Measurements from ENCODE around the gene PRCC.

PRCC gene

DNA sequence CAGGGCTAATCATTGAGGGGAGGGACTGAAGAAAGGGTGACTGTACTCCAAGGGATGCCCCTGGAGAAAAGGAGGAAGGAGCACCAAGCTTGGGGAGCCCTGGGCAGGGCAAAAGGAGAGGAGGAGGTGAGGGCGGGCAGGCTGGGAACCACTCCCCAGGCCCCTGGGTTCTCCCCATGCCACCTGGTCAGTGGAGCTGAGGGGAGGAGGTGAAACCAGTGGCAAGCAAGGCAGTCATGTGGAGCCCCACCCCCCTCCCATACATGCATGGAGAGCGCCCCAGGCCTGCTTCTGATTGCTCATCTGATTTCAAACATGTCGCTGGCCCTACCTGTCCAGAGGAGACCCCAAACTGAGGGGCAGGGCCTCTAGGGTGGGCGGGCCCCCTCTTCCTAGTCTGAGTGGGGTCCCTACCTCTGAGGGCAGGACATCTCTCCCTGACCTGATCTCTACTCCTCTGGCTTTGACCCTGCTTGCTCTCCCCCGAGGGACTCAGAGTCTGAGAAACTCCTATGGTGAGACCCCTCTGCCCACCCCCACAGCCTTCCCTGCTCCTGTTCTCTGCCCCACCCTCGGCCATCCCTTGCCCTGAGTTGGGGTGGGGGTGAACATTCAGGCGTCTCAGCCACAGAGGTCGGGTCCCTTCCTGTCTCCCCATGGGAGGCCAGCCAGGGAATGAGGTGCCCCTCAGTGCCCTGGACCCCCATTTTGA lies 73.0 kb downstream of the PRCC start:
- H2AK5ac ChIP-seq (ENCODE audit: low read length) = no peak overlapping the region
- H3K4me3 ChIP-seq (ENCODE audit: low read length) = no peak overlapping the region
- no peaks in the 10 kb centered on the region for H3K79me2 ChIP-seq (ENCODE audit: control insufficient read depth, insufficient read depth, low read length)
- no peak overlapping the region for H3K56ac ChIP-seq (ENCODE audit: low read length)
- H3K27me3 ChIP-seq (ENCODE audit: insufficient read depth, low read length, poor library complexity) = peaks cover 13% of the 10 kb centered on the region
- H2BK15ac ChIP-seq (replicated peaks; ENCODE audit: low read depth) = no peak overlapping the region
- H2BK5ac ChIP-seq (ENCODE audit: low read length) = no peak overlapping the region
- H3K18ac ChIP-seq (ENCODE audit: low read length) = no peak overlapping the region
- H3K27ac ChIP-seq (ENCODE audit: low read depth, low read length) = no peak overlapping the region
- H3K9ac ChIP-seq (ENCODE audit: low read length) = no peak overlapping the region
- H2BK120ac ChIP-seq (ENCODE audit: low read depth, low read length) = no peak overlapping the region
- no peak overlapping the region for H4K5ac ChIP-seq (ENCODE audit: low read length)
- DNase-seq = no peak
- no peak overlapping the region for H4K8ac ChIP-seq (ENCODE audit: low read depth, low read length)
- H3K23ac ChIP-seq (ENCODE audit: low read length) = no peak overlapping the region
- no peak overlapping the region for H3K4me2 ChIP-seq (ENCODE audit: low read length)
- no peaks in the 10 kb centered on the region for H3K79me1 ChIP-seq (ENCODE audit: low read length)
- no peaks in the 10 kb centered on the region for H3K36me3 ChIP-seq (ENCODE audit: control insufficient read depth, insufficient read depth, low read length)
- no peak overlapping the region for H3K4ac ChIP-seq (ENCODE audit: low read depth, low read length)
- whole genome bisulfite sequencing (ENCODE audit: extremely low coverage, insufficient coverage, low lambda C conversion rate) = no CpG with 5 or more reads among the region's 8 CpGs
- no peaks in the 10 kb centered on the region for H3K4me1 ChIP-seq (ENCODE audit: control insufficient read depth, low read depth, low read length)

DNA sequence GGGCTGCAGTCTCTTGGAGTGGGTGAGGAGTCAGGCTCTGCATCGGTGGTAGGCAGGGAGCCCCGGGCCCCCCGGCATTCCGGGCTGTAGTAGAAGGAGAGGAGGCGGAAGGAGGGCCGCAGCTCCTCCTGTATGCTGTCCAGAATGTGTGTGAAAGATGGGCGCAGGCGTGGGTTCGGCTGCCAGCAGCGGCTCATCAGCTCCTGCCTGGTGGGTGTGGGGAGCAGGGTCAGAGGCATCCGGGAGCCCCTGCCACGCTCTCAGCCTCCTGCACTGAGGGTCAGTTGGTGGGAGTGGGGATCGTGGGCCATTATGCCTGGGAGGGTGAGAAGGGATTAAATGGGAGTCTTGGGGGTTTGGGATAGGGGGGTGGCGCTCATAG lies 73.6 kb downstream of the PRCC start:
- Histone ChIP-seq H3K23ac (ENCODE audit: low read length) (no peak overlapping the region), H2AK5ac (ENCODE audit: low read length) (no peak overlapping the region), H3K27me3 (ENCODE audit: insufficient read depth, low read length, poor library complexity) (peaks cover 15% of the 10 kb centered on the region), H3K36me3 (ENCODE audit: control insufficient read depth, insufficient read depth, low read length) (no peaks in the 10 kb centered on the region), H2BK120ac (ENCODE audit: low read depth, low read length) (no peak overlapping the region), H3K4me2 (ENCODE audit: low read length) (no peak overlapping the region), H4K8ac (ENCODE audit: low read depth, low read length) (no peak overlapping the region), H3K4me1 (ENCODE audit: control insufficient read depth, low read depth, low read length) (no peaks in the 10 kb centered on the region), H2BK5ac (ENCODE audit: low read length) (no peak overlapping the region), H3K18ac (ENCODE audit: low read length) (no peak overlapping the region), H4K5ac (ENCODE audit: low read length) (no peak overlapping the region), H2BK15ac (replicated peaks; ENCODE audit: low read depth) (no peak overlapping the region), H3K9ac (ENCODE audit: low read length) (no peak overlapping the region), H3K4me3 (ENCODE audit: low read length) (no peak overlapping the region), H3K56ac (ENCODE audit: low read length) (no peak overlapping the region), H3K4ac (ENCODE audit: low read depth, low read length) (no peak overlapping the region), H3K79me1 (ENCODE audit: low read length) (no peaks in the 10 kb centered on the region), H3K79me2 (ENCODE audit: control insufficient read depth, insufficient read depth, low read length) (no peaks in the 10 kb centered on the region), H3K27ac (ENCODE audit: low read depth, low read length) (no peak overlapping the region)
- DNase-seq = no peak
- no CpG with 5 or more reads among the region's 14 CpGs for WGBS (ENCODE audit: extremely low coverage, insufficient coverage, low lambda C conversion rate)

DNA sequence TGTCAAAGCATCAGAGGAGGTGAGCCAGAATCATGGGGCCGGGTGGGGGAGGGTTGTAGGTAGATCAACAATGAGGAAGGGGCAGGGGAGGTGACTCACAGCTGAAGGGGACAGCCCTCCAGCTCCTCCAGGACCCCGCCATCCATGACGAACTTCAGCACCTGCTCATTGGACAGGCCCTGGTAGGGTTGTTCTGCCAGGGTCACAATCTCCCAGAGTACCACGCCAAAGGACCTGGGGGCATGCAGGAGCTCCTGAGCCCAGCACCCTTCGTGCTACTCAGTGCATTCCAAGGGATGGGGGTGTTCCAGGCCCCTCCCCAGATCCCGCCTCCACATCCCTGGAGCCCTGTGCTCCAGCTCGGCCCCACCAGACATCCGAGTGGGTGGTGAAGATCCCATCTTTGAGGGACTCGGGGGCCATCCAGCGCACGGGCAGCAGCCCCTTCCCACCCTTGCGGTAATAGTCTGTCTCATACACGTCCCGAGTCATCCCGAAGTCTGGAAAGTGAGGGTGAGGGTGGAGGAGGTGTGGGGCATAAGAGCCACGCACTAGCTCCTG lies 74.0 kb downstream of the PRCC start:
- no peak overlapping the region for H3K27ac ChIP-seq (ENCODE audit: low read depth, low read length)
- H3K4me2 ChIP-seq (ENCODE audit: low read length) = no peak overlapping the region
- H3K23ac ChIP-seq (ENCODE audit: low read length) = no peak overlapping the region
- H2AK5ac ChIP-seq (ENCODE audit: low read length) = no peak overlapping the region
- H3K79me2 ChIP-seq (ENCODE audit: control insufficient read depth, insufficient read depth, low read length) = no peaks in the 10 kb centered on the region
- H3K36me3 ChIP-seq (ENCODE audit: control insufficient read depth, insufficient read depth, low read length) = no peaks in the 10 kb centered on the region
- no peak overlapping the region for H3K56ac ChIP-seq (ENCODE audit: low read length)
- no peak overlapping the region for H3K18ac ChIP-seq (ENCODE audit: low read length)
- WGBS (ENCODE audit: extremely low coverage, insufficient coverage, low lambda C conversion rate) = no CpG with 5 or more reads among the region's 16 CpGs
- no peaks in the 10 kb centered on the region for H3K79me1 ChIP-seq (ENCODE audit: low read length)
- H3K4me3 ChIP-seq (ENCODE audit: low read length) = no peak overlapping the region
- no peak overlapping the region for H3K9ac ChIP-seq (ENCODE audit: low read length)
- DNase-seq = peak; percentile 70
- no peak overlapping the region for H2BK15ac ChIP-seq (replicated peaks; ENCODE audit: low read depth)
- no peaks in the 10 kb centered on the region for H3K4me1 ChIP-seq (ENCODE audit: control insufficient read depth, low read depth, low read length)
- H2BK120ac ChIP-seq (ENCODE audit: low read depth, low read length) = no peak overlapping the region
- H3K4ac ChIP-seq (ENCODE audit: low read depth, low read length) = no peak overlapping the region
- peaks cover 20% of the 10 kb centered on the region for H3K27me3 ChIP-seq (ENCODE audit: insufficient read depth, low read length, poor library complexity)
- no peak overlapping the region for H4K5ac ChIP-seq (ENCODE audit: low read length)
- no peak overlapping the region for H2BK5ac ChIP-seq (ENCODE audit: low read length)
- H4K8ac ChIP-seq (ENCODE audit: low read depth, low read length) = no peak overlapping the region

DNA sequence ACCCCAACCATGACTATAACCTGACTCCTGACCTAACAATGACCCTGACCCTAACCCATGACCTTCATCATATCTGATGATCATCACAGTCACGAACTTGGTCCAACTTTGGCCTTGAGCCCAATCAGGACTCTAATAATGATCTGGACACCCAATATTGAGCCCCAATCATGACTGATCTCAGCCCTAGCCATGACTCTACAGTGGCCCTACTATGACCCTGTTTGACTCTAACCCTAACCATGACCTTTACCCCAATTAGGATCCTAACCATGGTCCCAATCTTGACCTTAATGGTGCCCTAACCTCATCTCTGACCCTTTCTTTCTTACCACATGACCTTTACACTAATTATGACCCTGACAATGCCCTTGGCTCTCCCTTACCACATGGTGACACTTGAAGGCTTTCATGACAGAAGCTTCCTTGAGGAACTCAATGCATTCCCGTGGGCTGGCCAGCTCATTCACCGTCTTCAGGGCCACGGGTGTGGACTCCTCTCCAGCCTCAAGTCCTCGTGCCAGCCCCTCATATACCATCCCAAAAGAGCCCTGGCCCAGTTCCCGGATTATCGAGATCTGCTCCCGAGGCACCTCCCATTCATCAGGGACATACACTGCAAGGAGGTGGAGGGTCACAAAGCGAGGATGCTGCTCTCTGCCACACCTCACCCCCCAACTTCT lies 75.4 kb downstream of the PRCC start:
- no peak overlapping the region for H4K8ac ChIP-seq (ENCODE audit: low read depth, low read length)
- H3K4me1 ChIP-seq (ENCODE audit: control insufficient read depth, low read depth, low read length) = no peaks in the 10 kb centered on the region
- no peaks in the 10 kb centered on the region for H3K36me3 ChIP-seq (ENCODE audit: control insufficient read depth, insufficient read depth, low read length)
- H2BK5ac ChIP-seq (ENCODE audit: low read length) = no peak overlapping the region
- peaks cover 30% of the 10 kb centered on the region for H3K27me3 ChIP-seq (ENCODE audit: insufficient read depth, low read length, poor library complexity)
- no peak overlapping the region for H3K4me3 ChIP-seq (ENCODE audit: low read length)
- no CpG with 5 or more reads among the region's 9 CpGs for WGBS (ENCODE audit: extremely low coverage, insufficient coverage, low lambda C conversion rate)
- H3K18ac ChIP-seq (ENCODE audit: low read length) = no peak overlapping the region
- H3K27ac ChIP-seq (ENCODE audit: low read depth, low read length) = no peak overlapping the region
- no peak overlapping the region for H4K5ac ChIP-seq (ENCODE audit: low read length)
- no peak overlapping the region for H3K23ac ChIP-seq (ENCODE audit: low read length)
- H3K79me2 ChIP-seq (ENCODE audit: control insufficient read depth, insufficient read depth, low read length) = no peaks in the 10 kb centered on the region
- H2BK120ac ChIP-seq (ENCODE audit: low read depth, low read length) = no peak overlapping the region
- no peak overlapping the region for H3K4me2 ChIP-seq (ENCODE audit: low read length)
- no peak overlapping the region for H3K56ac ChIP-seq (ENCODE audit: low read length)
- DNase-seq = no peak
- no peak overlapping the region for H2BK15ac ChIP-seq (replicated peaks; ENCODE audit: low read depth)
- H3K9ac ChIP-seq (ENCODE audit: low read length) = no peak overlapping the region
- H3K4ac ChIP-seq (ENCODE audit: low read depth, low read length) = no peak overlapping the region
- no peak overlapping the region for H2AK5ac ChIP-seq (ENCODE audit: low read length)
- no peaks in the 10 kb centered on the region for H3K79me1 ChIP-seq (ENCODE audit: low read length)

DNA sequence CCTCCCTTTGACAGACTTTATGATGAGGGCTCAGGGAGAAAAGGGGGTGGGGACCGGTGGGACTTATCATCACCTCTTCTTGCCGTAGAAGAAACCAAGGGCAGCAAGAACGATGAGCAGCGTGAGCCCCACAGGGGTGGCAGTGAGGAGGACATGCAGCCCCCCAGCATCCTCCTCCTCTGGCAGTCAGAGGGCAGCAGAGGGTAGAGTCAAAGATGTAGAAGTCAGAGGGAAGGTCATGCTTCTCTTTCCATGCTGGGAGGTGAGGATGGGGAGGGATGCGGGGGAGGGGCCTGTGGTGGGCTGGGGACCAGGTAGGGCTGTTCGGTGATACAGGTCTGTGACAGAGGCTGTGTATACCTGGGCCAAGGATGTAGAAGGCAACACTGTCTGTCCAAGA lies 76.8 kb downstream of the PRCC start:
- Histone ChIP-seq H4K8ac (ENCODE audit: low read depth, low read length) (no peak overlapping the region), H2BK15ac (replicated peaks; ENCODE audit: low read depth) (no peak overlapping the region), H3K27me3 (ENCODE audit: insufficient read depth, low read length, poor library complexity) (peaks cover 41% of the 10 kb centered on the region)

More for the DNA sequence above, 76.8 kb downstream of the PRCC start:
- Histone ChIP-seq H3K4me2 (ENCODE audit: low read length) (no peak overlapping the region), H3K9ac (ENCODE audit: low read length) (no peak overlapping the region), H3K36me3 (ENCODE audit: control insufficient read depth, insufficient read depth, low read length) (no peaks in the 10 kb centered on the region), H2BK5ac (ENCODE audit: low read length) (no peak overlapping the region), H3K27ac (ENCODE audit: low read depth, low read length) (no peak overlapping the region), H2AK5ac (ENCODE audit: low read length) (no peak overlapping the region), H3K79me2 (ENCODE audit: control insufficient read depth, insufficient read depth, low read length) (no peaks in the 10 kb centered on the region), H3K56ac (ENCODE audit: low read length) (no peak overlapping the region), H3K4me1 (ENCODE audit: control insufficient read depth, low read depth, low read length) (no peaks in the 10 kb centered on the region), H3K4ac (ENCODE audit: low read depth, low read length) (no peak overlapping the region), H3K18ac (ENCODE audit: low read length) (no peak overlapping the region), H4K5ac (ENCODE audit: low read length) (no peak overlapping the region), H3K23ac (ENCODE audit: low read length) (no peak overlapping the region), H3K79me1 (ENCODE audit: low read length) (no peaks in the 10 kb centered on the region), H2BK120ac (ENCODE audit: low read depth, low read length) (no peak overlapping the region), H3K4me3 (ENCODE audit: low read length) (no peak overlapping the region)
- DNase-seq = no peak
- WGBS (ENCODE audit: extremely low coverage, insufficient coverage, low lambda C conversion rate) = no CpG with 5 or more reads among the region's 6 CpGs

Data from mesendoderm (in vitro differentiated cells).